ENCODE results near the gene KPNA4.

KPNA4 gene

GRCh38 chr3:160569894-160570652 lies 4.7 kb upstream of the KPNA4 start:
- DNase-seq (ENCODE audit: low read depth in 1 of 2, low spot score in 1 of 2): peak in 1 of 2 experiments; percentile 9
- no peaks in the 10 kb centered on the region for H3K27me3 ChIP-seq (ENCODE audit: insufficient read depth, poor library complexity, severe bottlenecking)
- no peak overlapping the region for H3K27ac ChIP-seq (replicated peaks)
- H3K4me3 ChIP-seq (replicated peaks; ENCODE audit: insufficient read depth, low read length): no peak overlapping the region
- TF ChIP-seq POLR2AphosphoS5 (IDR thresholded peaks at IDR 0.05; ENCODE audit: low read depth) (no peak), SPI1 (IDR thresholded peaks at IDR 0.05; ENCODE audit: borderline replicate concordance, low read depth) (no peak), GABPA (IDR thresholded peaks at IDR 0.05; ENCODE audit: low read depth) (no peak)
- TF ChIP-seq, protein P1, sequence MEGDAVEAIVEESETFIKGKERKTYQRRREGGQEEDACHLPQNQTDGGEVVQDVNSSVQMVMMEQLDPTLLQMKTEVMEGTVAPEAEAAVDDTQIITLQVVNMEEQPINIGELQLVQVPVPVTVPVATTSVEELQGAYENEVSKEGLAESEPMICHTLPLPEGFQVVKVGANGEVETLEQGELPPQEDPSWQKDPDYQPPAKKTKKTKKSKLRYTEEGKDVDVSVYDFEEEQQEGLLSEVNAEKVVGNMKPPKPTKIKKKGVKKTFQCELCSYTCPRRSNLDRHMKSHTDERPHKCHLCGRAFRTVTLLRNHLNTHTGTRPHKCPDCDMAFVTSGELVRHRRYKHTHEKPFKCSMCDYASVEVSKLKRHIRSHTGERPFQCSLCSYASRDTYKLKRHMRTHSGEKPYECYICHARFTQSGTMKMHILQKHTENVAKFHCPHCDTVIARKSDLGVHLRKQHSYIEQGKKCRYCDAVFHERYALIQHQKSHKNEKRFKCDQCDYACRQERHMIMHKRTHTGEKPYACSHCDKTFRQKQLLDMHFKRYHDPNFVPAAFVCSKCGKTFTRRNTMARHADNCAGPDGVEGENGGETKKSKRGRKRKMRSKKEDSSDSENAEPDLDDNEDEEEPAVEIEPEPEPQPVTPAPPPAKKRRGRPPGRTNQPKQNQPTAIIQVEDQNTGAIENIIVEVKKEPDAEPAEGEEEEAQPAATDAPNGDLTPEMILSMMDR (IDR thresholded peaks at IDR 0.05; ENCODE audit: insufficient read depth, low read length): no peak
- TF ChIP-seq, protein P2, sequence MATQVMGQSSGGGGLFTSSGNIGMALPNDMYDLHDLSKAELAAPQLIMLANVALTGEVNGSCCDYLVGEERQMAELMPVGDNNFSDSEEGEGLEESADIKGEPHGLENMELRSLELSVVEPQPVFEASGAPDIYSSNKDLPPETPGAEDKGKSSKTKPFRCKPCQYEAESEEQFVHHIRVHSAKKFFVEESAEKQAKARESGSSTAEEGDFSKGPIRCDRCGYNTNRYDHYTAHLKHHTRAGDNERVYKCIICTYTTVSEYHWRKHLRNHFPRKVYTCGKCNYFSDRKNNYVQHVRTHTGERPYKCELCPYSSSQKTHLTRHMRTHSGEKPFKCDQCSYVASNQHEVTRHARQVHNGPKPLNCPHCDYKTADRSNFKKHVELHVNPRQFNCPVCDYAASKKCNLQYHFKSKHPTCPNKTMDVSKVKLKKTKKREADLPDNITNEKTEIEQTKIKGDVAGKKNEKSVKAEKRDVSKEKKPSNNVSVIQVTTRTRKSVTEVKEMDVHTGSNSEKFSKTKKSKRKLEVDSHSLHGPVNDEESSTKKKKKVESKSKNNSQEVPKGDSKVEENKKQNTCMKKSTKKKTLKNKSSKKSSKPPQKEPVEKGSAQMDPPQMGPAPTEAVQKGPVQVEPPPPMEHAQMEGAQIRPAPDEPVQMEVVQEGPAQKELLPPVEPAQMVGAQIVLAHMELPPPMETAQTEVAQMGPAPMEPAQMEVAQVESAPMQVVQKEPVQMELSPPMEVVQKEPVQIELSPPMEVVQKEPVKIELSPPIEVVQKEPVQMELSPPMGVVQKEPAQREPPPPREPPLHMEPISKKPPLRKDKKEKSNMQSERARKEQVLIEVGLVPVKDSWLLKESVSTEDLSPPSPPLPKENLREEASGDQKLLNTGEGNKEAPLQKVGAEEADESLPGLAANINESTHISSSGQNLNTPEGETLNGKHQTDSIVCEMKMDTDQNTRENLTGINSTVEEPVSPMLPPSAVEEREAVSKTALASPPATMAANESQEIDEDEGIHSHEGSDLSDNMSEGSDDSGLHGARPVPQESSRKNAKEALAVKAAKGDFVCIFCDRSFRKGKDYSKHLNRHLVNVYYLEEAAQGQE (IDR thresholded peaks at IDR 0.05; ENCODE audit: insufficient replicate concordance, low read depth): no peak

- Histone ChIP-seq H3K4me3 (replicated peaks; ENCODE audit: insufficient read depth, low read length) (no peak overlapping the region), H3K27ac (replicated peaks) (no peak overlapping the region), H3K27me3 (ENCODE audit: insufficient read depth, poor library complexity, severe bottlenecking) (no peaks in the 10 kb centered on the region)
- TF ChIP-seq, protein P2 (IDR thresholded peaks at IDR 0.05; ENCODE audit: insufficient replicate concordance, low read depth): no peak
- TF ChIP-seq GABPA (IDR thresholded peaks at IDR 0.05; ENCODE audit: low read depth) (no peak), POLR2AphosphoS5 (IDR thresholded peaks at IDR 0.05; ENCODE audit: low read depth) (no peak), SPI1 (IDR thresholded peaks at IDR 0.05; ENCODE audit: borderline replicate concordance, low read depth) (no peak)
- TF ChIP-seq, protein P1 (IDR thresholded peaks at IDR 0.05; ENCODE audit: insufficient read depth, low read length): no peak
- no peak for DNase-seq (ENCODE audit: low read depth in 1 of 2, low spot score in 1 of 2)
These were observed 3.6 kb upstream of the KPNA4 start for GRCh38 chr3:160568989-160569388.

DNA sequence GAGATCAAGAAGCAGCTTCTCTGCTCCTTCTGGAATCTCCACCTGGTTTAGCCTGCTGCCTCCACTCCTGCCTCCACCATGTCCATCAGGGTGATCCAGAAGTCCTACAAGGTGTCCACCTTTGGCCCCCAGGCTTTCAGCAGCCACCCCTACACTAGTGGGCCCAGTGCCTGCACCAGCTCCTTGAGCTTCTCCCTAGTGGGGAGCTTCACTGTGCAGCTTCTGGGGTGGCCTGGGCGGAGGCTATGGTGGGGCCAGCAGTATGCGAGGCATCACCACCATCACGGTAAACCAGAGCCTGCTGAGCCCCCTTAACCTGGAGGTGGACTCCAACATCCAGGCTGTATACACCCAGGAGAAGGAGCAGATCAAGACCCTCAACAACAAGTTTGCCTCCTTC lies 2.4 kb upstream of the KPNA4 start:
- TF ChIP-seq SPI1 (IDR thresholded peaks at IDR 0.05; ENCODE audit: borderline replicate concordance, low read depth): no peak
- TF ChIP-seq, protein P2 (IDR thresholded peaks at IDR 0.05; ENCODE audit: insufficient replicate concordance, low read depth): no peak
- Histone ChIP-seq H3K27ac (replicated peaks) (no peak overlapping the region), H3K27me3 (ENCODE audit: insufficient read depth, poor library complexity, severe bottlenecking) (no peaks in the 10 kb centered on the region), H3K4me3 (replicated peaks; ENCODE audit: insufficient read depth, low read length) (no peak overlapping the region)
- no peak for DNase-seq (ENCODE audit: low read depth in 1 of 2, low spot score in 1 of 2)

Measured in HL-60 (cell line).